Neuronal stem cell (in vitro differentiated cells): Measurements from ENCODE around the gene RBBP7.
"Not testable (repeated sequence)": the region's sequence is repeated elsewhere in the genome, so short reads cannot be mapped to it uniquely, and the experiment has no call there.

Experiments
- DNase-seq: peaks from one replicate; pipeline ENCODE4 v3.0.0-alpha.2; 2013; ENCODE audit warnings: low spot score
- H2AFZ ChIP-seq: one replicate; pipeline ENCODE4 v1.6.1; 2013; ENCODE audit warnings: mild to moderate bottlenecking, low read length, inconsistent platforms
- H2AK5ac ChIP-seq: 2 replicates; pipeline ENCODE4 v1.6.1; 2013; ENCODE audit warnings: low read depth, mild to moderate bottlenecking, inconsistent platforms, low read length, moderate library complexity, mixed read lengths
- H2BK120ac ChIP-seq: 2 replicates; pipeline ENCODE4 v1.6.1; 2013; ENCODE audit warnings: low read depth, mild to moderate bottlenecking, inconsistent platforms, low read length, moderate library complexity, mixed read lengths
- H2BK12ac ChIP-seq: one replicate; pipeline ENCODE4 v1.6.1; 2013; ENCODE audit warnings: low read length, inconsistent platforms
- H2BK15ac ChIP-seq: 2 replicates; pipeline ENCODE4 v1.6.1; 2013; ENCODE audit warnings: mild to moderate bottlenecking, low read length, inconsistent platforms, mixed read lengths
- H2BK5ac ChIP-seq: one replicate; pipeline ENCODE4 v1.6.1; 2013; ENCODE audit warnings: inconsistent platforms, mild to moderate bottlenecking, low read length, moderate library complexity
- H3K14ac ChIP-seq: one replicate; pipeline ENCODE4 v1.6.1; 2013; ENCODE audit warnings: low read length, inconsistent platforms
- H3K18ac ChIP-seq: 2 replicates; pipeline ENCODE4 v1.6.1; 2013; ENCODE audit warnings: low read length, inconsistent platforms
- H3K23ac ChIP-seq: 2 replicates; pipeline ENCODE4 v1.6.1; 2013; ENCODE audit warnings: low read depth, mild to moderate bottlenecking, mixed read lengths, low read length, inconsistent platforms; ENCODE audit not compliant: poor library complexity
- H3K27ac ChIP-seq: replicated peaks from 3 replicates; pipeline ENCODE4 v1.5.1; 2013; ENCODE audit warnings: low read length, inconsistent platforms
- H3K27me3 ChIP-seq, 3 experiments: 2 replicates each; pipeline ENCODE4 v1.6.1; 2013; ENCODE audit warnings: low read length in 3 of 3, mild to moderate bottlenecking in 2 of 3, inconsistent platforms in 1 of 3, low read depth in 1 of 3, mixed read lengths in 1 of 3, moderate library complexity in 1 of 3; ENCODE audit not compliant: control insufficient read depth in 3 of 3, insufficient read depth in 3 of 3
- H3K36me3 ChIP-seq, 2 donors: replicated peaks in 1 of 2; 2 replicates each; pipeline ENCODE4 v1.6.1; 2013; ENCODE audit warnings: low read length in 2 of 2; ENCODE audit not compliant: control insufficient read depth in 2 of 2, insufficient read depth in 2 of 2
- H3K4ac ChIP-seq: 2 replicates; pipeline ENCODE4 v1.6.1; 2013; ENCODE audit warnings: inconsistent platforms, mild to moderate bottlenecking, low read length, moderate library complexity
- H3K4me1 ChIP-seq, 2 donors: 1 replicate in 1 of 2; 2 replicates in 1 of 2; pipeline ENCODE4 v1.6.1; 2013; ENCODE audit warnings: low read length in 2 of 2, low read depth in 1 of 2; ENCODE audit not compliant: control insufficient read depth in 2 of 2, insufficient read depth in 1 of 2
- H3K4me2 ChIP-seq: one replicate; pipeline ENCODE4 v1.6.1; 2013; ENCODE audit warnings: mild to moderate bottlenecking, low read length, inconsistent platforms; ENCODE audit not compliant: insufficient read depth, poor library complexity, severe bottlenecking
- H3K4me3 ChIP-seq, 2 donors: 2 replicates each; pipeline ENCODE4 v1.5.1; 2013; ENCODE audit warnings: low read length in 2 of 2, mild to moderate bottlenecking in 2 of 2, inconsistent platforms in 1 of 2, moderate library complexity in 1 of 2
- H3K79me1 ChIP-seq: one replicate; pipeline ENCODE4 v1.6.1; 2013; ENCODE audit warnings: low read depth, mild to moderate bottlenecking, inconsistent platforms, low read length, moderate library complexity
- H3K9ac ChIP-seq: one replicate; pipeline ENCODE4 v1.6.1; 2013; ENCODE audit warnings: mild to moderate bottlenecking, low read depth, low read length, inconsistent platforms; ENCODE audit not compliant: poor library complexity
- H3K9me3 ChIP-seq, 2 donors: replicated peaks in 1 of 2; 2 replicates each; pipeline versions ENCODE3 to v1.6.1; 2013; ENCODE audit warnings: low read length in 2 of 2, mild to moderate bottlenecking in 2 of 2, inconsistent platforms in 1 of 2, low read depth in 1 of 2, mixed read lengths in 1 of 2, moderate library complexity in 1 of 2; ENCODE audit not compliant: control insufficient read depth in 2 of 2, insufficient read depth in 1 of 2
- H4K8ac ChIP-seq: one replicate; pipeline ENCODE4 v1.6.1; 2013; ENCODE audit warnings: low read depth, mild to moderate bottlenecking, inconsistent platforms, low read length, moderate library complexity
- H4K91ac ChIP-seq: one replicate; pipeline ENCODE4 v1.6.1; 2013; ENCODE audit warnings: low read length, low read depth, mild to moderate bottlenecking, inconsistent platforms; ENCODE audit not compliant: poor library complexity
- WGBS, 2 donors: extraction: QIAGEN DNeasy Blood & Tissue Kit; methylation state at CpG; one replicate each; pipeline ENCODE4 v1.1.7; 2013; ENCODE audit warnings: missing lambda C conversion rate in 2 of 2, mixed read lengths in 1 of 2; ENCODE audit not compliant: insufficient read length in 2 of 2, insufficient replicate concordance in 1 of 2; ENCODE audit errors: extremely low coverage in 2 of 2; 5-methylcytosine and 5-hydroxymethylcytosine counted together

RBBP7 gene

DNA sequence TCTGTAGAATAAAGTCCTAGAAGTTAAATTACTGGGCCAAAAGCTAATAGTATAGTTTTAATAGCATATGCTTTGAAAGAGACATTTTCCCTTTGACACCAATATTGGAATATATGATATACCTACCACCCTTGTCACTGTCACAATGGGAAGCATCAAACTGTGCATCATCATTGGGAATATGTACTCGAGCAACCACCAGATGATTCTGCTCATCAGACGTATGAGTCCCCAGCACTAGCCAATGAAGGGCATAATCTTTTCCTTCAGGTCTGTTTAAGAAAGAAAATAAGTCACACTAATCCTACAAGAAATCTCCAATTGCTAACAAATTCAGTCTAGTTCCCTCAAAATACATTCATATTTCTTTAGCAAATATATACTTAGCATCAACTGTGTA is 7.3 kb downstream of the RBBP7 start:
- Histone ChIP-seq H3K79me1 (peaks cover 4% of the 10 kb centered on the region), H4K91ac (no peak overlapping the region), H3K4me2 (no peak overlapping the region), H3K18ac (no peak overlapping the region), H2BK15ac (no peak overlapping the region), H2BK12ac (no peak overlapping the region), H2AK5ac (no peak overlapping the region), H2AFZ (no peak overlapping the region), H3K4me1 (no peaks in the 10 kb centered on the region), H3K27ac (no peak overlapping the region), H3K36me3 (peaks cover 19 to 95% of the 10 kb centered on the region in 2 donors), H3K4ac (no peak overlapping the region), H3K27me3 (peaks cover 0 to 16% (median 0%) of the 10 kb centered on the region in 3 experiments), H3K9me3 (peaks cover 0 to 15% of the 10 kb centered on the region in 2 donors), H3K9ac (no peak overlapping the region), H4K8ac (no peak overlapping the region), H3K14ac (no peak overlapping the region), H3K23ac (no peak overlapping the region), H2BK5ac (no peak overlapping the region), H2BK120ac (no peak overlapping the region), H3K4me3 (no peak overlapping the region)
- DNase-seq, result no peak
- WGBS, 2 donors, result no CpG with 5 or more reads among the region's 2 CpGs

- Histone ChIP-seq H2BK120ac (no peak overlapping the region), H3K9me3 (peaks cover 0 to 31% of the 10 kb centered on the region in 2 donors), H2AK5ac (no peak overlapping the region), H2BK5ac (no peak overlapping the region), H4K91ac (no peak overlapping the region), H4K8ac (no peak overlapping the region), H3K4me3 (no peak overlapping the region), H3K9ac (no peak overlapping the region), H3K36me3 (peaks cover 18 to 99% of the 10 kb centered on the region in 2 donors), H3K27ac (no peak overlapping the region), H2BK12ac (no peak overlapping the region), H3K4me1 (no peaks in the 10 kb centered on the region), H2AFZ (no peak overlapping the region), H3K4me2 (no peak overlapping the region), H3K23ac (no peak overlapping the region), H3K79me1 (peaks cover 2% of the 10 kb centered on the region), H3K14ac (no peak overlapping the region), H3K4ac (no peak overlapping the region), H2BK15ac (no peak overlapping the region), H3K18ac (no peak overlapping the region), H3K27me3 (peaks cover 0 to 10% (median 0%) of the 10 kb centered on the region in 3 experiments)
- DNase-seq, result no peak
Observed at GRCh38 chrX:16856744-16857143, 13.4 kb downstream of the RBBP7 start.

GRCh38 chrX:16856076-16856404 is 14.1 kb downstream of the RBBP7 start:
- not testable (repeated sequence) for H3K79me1 ChIP-seq, H2AFZ ChIP-seq, H2BK5ac ChIP-seq, DNase-seq, H3K14ac ChIP-seq, H3K27ac ChIP-seq, H2BK15ac ChIP-seq, H3K4ac ChIP-seq, H2AK5ac ChIP-seq, H3K23ac ChIP-seq, H3K4me2 ChIP-seq, H4K8ac ChIP-seq, H2BK120ac ChIP-seq, H3K27me3 ChIP-seq, H3K4me1 ChIP-seq, H2BK12ac ChIP-seq, H3K4me3 ChIP-seq, H3K9ac ChIP-seq, H3K18ac ChIP-seq, H4K91ac ChIP-seq
- no CpG with 5 or more reads among the region's 2 CpGs for WGBS, 2 donors
- peaks cover 0 to 31% of the 10 kb centered on the region in 2 donors for H3K9me3 ChIP-seq
- H3K36me3 ChIP-seq, result peaks cover 15 to 99% of the 10 kb centered on the region in 2 donors

- Histone ChIP-seq H3K18ac (no peak overlapping the region), H3K27me3 (peaks cover 0 to 10% (median 0%) of the 10 kb centered on the region in 3 experiments), H2BK12ac (no peak overlapping the region), H3K27ac (no peak overlapping the region), H3K4me3 (no peak overlapping the region), H2BK120ac (no peak overlapping the region), H3K4ac (no peak overlapping the region), H4K8ac (no peak overlapping the region), H3K14ac (no peak overlapping the region), H3K4me1 (peaks cover 0 to 2% of the 10 kb centered on the region in 2 donors), H2BK5ac (no peak overlapping the region), H3K23ac (no peak overlapping the region), H2BK15ac (no peak overlapping the region), H3K79me1 (peaks cover 2% of the 10 kb centered on the region), H3K4me2 (no peak overlapping the region), H4K91ac (no peak overlapping the region), H2AK5ac (no peak overlapping the region), H2AFZ (no peak overlapping the region), H3K9me3 (peaks cover 0 to 31% of the 10 kb centered on the region in 2 donors), H3K36me3 (peaks cover 15 to 99% of the 10 kb centered on the region in 2 donors), H3K9ac (no peak overlapping the region)
- DNase-seq, result no peak
- no CpG with 5 or more reads among the region's 5 CpGs for WGBS, 2 donors
Observed at GRCh38 chrX:16855363-16856075, 14.6 kb downstream of the RBBP7 start.
